OCI-LY1 (cell line): ENCODE measurements around the gene FYN.

ENCODE experiments used
- CTCF ChIP-seq: fragments of 200-600 bp; sonication (generic), shearing (Covaris generic); IDR thresholded peaks from 2 replicates; pipeline ENCODE4 v1.5.1; 2017; ENCODE audit warnings: mild to moderate bottlenecking, antibody characterized with exemption, low read length, moderate library complexity, mixed read lengths
- EZH2 ChIP-seq: fragments of 200-600 bp; sonication (generic), shearing (Covaris generic); IDR thresholded peaks from 2 replicates; pipeline ENCODE4 v1.8.0; 2017; ENCODE audit warnings: borderline replicate concordance, mixed run types, mild to moderate bottlenecking, antibody characterized with exemption, low read length, moderate library complexity, mixed read lengths

GRCh38 chr6:111771094-111771432 is 102.2 kb downstream of the FYN start:
- no peak for TF ChIP-seq CTCF
- TF ChIP-seq EZH2: no peak
